ENCODE data around the gene ACY1.

ACY1 gene

DNA sequence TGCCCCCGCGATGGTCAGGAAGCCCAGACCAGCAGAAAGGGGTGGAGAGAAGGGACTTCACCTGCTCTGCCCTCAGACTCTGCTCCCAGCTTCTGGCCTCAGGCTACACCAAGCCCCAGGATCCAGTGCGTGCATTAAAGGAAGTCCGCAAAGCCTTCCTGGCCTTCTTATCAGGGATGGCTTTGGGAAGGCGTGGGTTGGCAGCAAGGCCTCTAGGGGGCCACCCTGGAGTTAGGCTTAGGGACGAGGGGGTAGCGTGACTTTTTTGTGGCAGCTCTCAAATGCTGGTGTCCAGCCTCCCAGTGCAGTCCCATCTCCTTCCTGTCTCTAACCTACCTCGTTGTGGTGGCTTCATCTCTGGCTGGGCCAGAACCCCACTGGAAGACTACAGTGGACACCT is 31.3 kb downstream of the ACY1 start:
- in situ Hi-C loops (cut with HindIII; ENCODE audit: low pct_unique_long_range_greater_than_20kb, low sequenced_read_pairs), result no loop called here
- TF ChIP-seq JUND (IDR thresholded peaks at IDR 0.05; ENCODE audit: low read depth), result no peak
- no peak for DNase-seq (ENCODE audit: low read depth in 1 of 2, low spot score in 1 of 2)

DNA sequence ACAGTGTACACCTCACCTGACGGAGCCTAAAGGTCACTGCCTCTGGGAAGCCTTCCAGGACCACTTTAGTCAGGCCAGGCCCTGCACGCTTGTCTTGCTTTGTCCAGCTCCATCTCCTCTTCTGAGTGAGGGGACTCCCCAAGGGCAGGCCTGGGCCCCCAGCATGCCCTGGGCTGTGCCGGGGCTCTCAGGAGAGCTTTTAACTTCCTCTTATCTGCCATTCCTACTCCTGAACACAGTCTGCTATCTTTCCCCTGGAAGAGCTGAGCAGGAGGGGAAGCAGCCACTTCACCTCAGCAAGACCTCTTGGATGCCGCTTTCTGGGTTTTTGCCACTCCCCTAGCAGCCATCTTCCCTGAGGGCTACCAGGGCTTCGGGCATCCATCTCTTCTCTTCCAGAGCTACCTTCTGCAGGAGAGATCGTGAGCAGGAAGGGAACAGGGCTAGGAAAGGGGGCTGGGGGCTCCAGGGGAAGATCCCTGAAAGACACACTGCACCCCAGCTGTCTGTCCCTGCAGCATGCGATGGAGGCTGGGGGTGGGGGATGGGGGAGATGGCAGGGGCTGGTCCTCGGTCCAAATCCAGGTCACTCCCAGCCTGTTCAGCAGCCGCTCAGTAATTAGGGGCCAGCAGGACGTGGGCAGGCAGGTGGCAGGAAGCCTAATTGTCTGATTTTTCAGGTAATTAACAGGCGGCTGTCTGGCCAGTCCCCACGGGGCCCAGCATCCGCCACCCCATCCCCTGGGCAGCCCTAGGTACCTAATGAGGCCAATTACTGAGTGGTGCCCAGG is 32.3 kb downstream of the ACY1 start:
- in situ Hi-C loops (cut with HindIII; ENCODE audit: low pct_unique_long_range_greater_than_20kb, low sequenced_read_pairs), result no loop called here
- no peak for DNase-seq (ENCODE audit: low read depth in 1 of 2, low spot score in 1 of 2)
- no peak for TF ChIP-seq JUND (IDR thresholded peaks at IDR 0.05; ENCODE audit: low read depth)

DNA sequence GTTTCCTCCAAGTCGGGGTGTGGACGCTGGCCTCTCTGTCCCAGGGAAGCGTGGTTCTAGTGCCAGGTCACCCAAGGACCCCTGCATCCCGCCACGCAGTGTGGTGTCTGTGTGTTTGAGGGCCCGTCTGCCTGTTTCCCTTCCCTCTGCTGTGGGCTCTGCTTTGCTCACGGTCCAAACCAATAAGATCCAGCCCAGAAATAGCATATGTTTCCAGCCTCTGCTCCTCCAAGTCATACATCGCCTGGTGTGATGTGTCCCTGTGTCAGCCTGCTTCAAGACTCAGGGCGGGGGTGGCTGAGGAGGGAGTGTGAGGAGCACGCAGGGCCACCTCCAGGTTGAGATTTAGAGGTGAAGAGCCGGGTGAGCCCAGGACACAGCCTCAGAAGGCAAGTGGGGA is 34.3 kb downstream of the ACY1 start:
- no peak for DNase-seq (ENCODE audit: low read depth in 1 of 2, low spot score in 1 of 2)
- TF ChIP-seq JUND (IDR thresholded peaks at IDR 0.05; ENCODE audit: low read depth), result no peak
- in situ Hi-C loops (cut with HindIII; ENCODE audit: low pct_unique_long_range_greater_than_20kb, low sequenced_read_pairs), result no loop called here

DNA sequence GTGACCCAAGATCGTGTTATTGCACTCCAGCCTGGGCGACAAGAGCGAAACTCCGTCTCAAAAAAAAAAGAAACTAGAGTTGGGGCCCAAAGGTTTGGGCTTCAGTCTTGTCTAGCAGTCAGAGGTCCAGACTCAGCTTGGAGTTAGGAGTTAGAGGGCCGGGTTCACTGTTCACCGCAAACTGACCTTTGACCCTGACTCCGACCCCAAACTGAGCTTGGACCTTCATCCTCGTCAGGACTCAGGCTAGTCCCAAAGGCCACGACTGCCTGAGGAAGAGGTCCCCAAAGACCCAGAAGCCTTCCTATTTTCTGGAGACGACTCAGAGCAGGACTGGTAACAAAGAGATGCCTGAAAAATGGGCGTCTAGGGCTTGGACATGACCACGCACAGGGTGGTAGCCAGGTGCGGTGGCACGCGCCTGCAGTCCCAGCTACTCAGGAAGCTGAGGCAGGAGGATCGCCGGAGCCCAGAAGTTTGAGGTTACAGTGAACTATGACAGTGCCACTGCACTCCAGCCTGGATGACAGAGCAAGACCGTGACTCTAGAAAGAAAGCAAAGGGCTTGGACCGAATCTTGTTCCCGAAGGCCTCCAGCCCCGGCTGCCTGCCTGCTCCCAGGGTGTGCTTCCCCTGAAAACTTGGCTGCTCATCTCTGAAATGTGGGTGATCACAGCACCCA is 35.1 kb downstream of the ACY1 start:
- in situ Hi-C loops (cut with HindIII; ENCODE audit: low pct_unique_long_range_greater_than_20kb, low sequenced_read_pairs), result no loop called here
- TF ChIP-seq JUND (IDR thresholded peaks at IDR 0.05; ENCODE audit: low read depth), result no peak
- no peak for DNase-seq (ENCODE audit: low read depth in 1 of 2, low spot score in 1 of 2)

DNA sequence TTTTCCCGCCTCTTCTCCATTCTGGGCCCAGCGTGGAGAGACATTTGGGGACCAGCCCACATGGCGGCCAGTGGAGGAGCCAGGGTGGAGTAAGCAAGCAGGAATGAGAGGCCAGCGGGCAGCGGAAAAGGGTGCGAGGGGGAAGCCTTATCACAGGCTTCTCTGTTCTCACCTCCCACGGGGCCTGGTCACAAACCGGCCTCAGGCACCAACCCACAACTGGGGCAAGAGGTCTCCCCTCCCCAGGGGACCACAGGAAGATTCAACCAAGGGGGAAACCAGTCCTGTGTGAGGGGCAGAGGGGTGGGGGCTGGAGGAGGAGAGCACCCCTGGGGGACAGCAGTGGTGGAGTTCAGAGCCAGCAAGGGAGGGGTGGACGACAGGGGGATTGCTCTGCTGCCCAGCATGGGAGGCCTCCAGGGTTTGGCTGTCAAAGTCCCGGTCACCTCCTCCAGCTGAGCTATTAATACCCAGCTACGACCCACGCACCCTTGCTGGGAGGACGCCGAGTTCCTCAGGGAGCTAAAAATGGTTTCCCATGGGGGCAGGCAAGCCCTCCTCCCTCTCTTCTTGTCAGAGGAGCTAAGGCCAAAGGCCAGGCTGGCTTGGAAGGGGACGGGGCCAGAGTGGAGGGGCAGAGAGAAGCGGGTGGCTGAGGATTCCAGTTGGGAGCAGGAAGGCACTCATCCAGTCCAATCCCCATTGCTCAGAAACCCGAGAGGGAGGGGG is 36.2 kb downstream of the ACY1 start:
- in situ Hi-C loops (cut with HindIII; ENCODE audit: low pct_unique_long_range_greater_than_20kb, low sequenced_read_pairs), result no loop called here
- TF ChIP-seq JUND (IDR thresholded peaks at IDR 0.05; ENCODE audit: low read depth), result no peak
- no peak for DNase-seq (ENCODE audit: low read depth in 1 of 2, low spot score in 1 of 2)

DNA sequence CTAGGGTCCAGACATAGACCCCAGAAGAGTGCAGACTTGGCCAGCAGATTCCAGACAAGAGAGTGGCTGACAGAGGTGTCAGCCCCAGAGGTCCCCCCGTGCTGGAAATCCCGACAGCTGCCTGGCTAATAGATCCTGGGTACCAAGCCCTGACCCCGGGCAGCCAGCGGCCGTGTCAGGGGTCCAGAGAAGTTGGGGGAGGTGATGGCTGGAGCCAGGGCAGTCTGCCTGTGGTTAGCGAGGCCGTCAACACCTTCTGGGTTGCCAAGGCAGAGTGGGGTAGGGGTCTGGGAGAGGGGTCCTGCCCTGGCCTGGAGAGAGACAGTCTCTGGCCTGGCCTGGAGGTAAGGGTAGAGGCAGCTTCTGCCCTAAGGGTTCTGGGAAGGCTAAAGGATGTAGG is 37.5 kb downstream of the ACY1 start:
- no peak for DNase-seq (ENCODE audit: low read depth in 1 of 2, low spot score in 1 of 2)
- no peak for TF ChIP-seq JUND (IDR thresholded peaks at IDR 0.05; ENCODE audit: low read depth)
- in situ Hi-C loops (cut with HindIII; ENCODE audit: low pct_unique_long_range_greater_than_20kb, low sequenced_read_pairs), result no loop called here

DNA sequence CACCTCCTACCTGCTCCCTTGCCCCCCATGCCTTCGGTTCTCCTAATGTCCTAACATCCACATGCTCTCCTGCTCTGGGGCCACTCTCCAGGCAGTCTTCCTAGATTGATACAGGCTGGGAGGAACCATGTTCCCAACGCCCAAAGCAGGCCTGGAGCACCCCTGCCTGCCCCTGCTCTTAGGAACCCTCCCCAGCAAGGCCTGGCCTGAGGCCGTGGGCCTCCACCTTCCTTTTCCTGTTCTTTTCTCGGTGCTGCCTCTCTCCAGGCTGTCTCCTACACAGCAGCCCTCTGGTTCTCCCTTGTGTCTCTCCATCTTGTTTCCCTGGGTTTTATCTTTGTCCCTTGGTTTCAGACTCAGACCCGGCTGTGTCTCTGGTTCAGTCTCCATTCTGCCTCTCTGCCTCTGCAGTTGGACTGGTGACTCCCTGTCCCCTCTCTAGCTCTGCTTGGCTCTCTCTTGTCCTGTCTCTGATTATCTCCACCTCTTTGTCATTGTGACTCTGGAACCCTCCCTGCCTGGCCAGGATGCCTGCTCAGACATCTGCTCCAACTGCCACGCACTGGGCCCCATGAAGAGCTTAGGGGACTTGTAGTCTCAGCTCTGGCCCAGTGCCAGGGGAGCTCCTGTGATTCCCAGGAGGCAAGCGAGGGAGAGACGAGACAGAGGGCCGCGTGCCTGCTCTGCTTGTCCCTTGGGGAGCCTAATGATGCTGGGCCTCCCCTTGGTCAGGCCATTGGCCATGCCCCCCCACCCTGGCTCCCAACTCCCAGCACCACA is 38.3 kb downstream of the ACY1 start:
- in situ Hi-C loops (cut with HindIII; ENCODE audit: low pct_unique_long_range_greater_than_20kb, low sequenced_read_pairs), result no loop called here
- TF ChIP-seq JUND (IDR thresholded peaks at IDR 0.05; ENCODE audit: low read depth), result no peak
- no peak for DNase-seq (ENCODE audit: low read depth in 1 of 2, low spot score in 1 of 2)

DNA sequence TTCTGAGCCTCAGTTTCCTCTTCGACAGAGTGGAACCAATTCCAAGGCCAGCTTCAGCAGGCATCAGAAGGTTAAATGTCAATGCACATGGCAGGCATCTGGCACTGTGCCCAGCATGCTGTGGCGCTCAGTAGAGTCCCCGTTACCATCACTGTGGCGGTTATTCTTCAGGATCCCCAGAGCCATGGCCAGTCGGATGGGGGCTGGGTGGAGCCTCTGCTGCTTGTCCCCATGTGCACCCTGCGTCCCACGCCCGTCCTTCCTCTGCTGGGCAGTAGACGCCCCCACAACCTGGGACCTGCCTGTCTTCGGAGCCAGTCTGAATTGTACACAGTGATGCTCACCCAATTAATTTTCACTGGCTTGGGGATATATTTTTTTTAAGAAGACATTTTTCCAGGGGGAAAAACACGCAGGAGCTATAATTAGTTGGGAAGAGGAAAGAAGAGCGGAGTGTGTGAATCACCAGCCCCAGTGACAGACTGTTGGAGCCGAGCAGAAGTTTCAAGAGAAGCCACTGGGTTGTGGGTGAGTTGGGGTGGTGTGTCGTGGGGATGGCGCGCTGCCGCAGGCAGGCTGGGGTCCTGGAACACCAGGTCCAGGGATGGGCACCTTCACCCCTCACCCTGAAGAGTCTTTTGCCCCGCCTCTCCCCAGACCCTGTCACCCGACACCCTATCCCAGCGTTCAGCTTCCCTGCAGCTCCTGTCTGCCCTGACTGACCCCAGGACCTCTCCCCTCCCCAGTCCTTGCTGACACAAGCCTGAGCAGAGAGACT is 39.2 kb downstream of the ACY1 start:
- TF ChIP-seq JUND (IDR thresholded peaks at IDR 0.05; ENCODE audit: low read depth), result no peak
- no peak for DNase-seq (ENCODE audit: low read depth in 1 of 2, low spot score in 1 of 2)
- in situ Hi-C loops (cut with HindIII; ENCODE audit: low pct_unique_long_range_greater_than_20kb, low sequenced_read_pairs), result no loop called here

DNA sequence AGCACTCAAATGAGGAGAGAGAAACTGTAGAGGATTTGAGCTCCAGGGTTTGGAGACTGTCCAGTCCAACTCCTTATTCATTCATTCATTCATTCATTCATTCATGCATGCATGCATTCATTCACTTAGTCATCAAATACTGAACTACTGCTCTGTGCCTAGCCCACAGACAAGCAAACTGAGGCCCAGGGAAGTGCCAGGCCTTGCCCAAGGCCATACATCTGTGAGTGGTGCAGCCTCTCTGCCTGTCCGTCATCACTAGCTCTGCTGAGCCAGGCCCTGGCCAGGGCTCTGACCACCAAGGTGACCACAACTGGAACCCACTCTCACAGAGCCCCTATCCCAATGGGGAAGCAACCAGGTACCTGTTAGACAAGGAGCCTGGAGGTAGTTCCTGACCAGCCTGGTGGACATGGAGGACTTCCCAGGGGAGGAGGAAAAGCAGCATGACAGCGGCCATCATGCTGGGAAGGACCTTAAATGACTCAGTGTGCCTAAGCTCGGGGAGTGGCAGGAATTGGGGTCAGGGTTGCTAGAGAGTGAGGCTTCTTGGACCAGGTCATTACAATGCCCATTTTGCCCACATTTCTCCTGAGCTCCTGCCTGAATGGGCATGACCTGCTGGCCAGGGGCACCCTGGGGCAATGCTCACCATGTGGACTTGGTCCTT is 39.9 kb downstream of the ACY1 start:
- DNase-seq (ENCODE audit: low read depth in 1 of 2, low spot score in 1 of 2), result no peak
- in situ Hi-C loops (cut with HindIII; ENCODE audit: low pct_unique_long_range_greater_than_20kb, low sequenced_read_pairs), result no loop called here
- TF ChIP-seq JUND (IDR thresholded peaks at IDR 0.05; ENCODE audit: low read depth), result no peak

DNA sequence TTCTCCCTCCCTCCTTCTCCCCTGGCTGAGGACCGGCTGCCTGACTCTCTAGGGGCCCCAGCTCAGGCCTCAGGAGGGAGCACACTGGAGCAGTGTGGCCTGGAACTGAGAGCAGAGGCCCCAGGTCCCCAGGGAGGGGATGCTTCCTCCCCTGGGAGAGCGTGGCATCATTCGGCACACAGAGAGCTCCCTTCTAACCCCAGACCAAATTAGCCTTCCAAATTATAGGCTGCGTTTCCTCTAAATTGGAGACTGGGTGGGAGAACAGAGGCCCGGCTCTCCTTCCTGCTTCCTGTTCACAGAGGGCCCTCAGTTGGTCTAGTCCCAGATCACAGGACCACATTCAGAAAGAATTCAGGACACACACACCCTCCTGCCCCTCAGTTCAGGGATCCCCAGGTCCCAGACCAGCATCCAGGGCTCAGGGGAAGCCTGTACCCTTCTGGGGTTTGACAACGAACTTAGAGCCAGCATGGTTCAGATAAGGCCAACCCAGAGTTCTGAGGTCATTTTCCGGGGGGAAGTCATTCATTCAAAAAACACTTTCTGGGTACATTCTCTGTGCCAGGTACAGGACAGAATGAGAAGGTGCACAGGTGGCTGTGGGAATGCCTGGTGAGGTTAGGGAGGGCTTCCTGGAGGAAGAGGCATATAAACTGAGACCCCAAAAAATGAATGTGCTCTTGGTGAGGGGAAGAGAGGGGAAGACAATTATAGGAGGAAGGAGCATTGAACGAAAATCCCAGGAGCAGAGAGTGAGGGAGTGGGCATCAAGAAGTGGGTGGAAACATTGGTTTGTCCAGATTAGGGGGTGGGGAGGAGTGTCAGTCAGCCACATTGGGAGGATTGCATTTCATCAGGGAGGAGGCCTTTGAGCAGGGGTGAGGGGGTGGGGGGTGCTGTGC is 40.8 kb downstream of the ACY1 start:
- no peak for DNase-seq (ENCODE audit: low read depth in 1 of 2, low spot score in 1 of 2)
- TF ChIP-seq JUND (IDR thresholded peaks at IDR 0.05; ENCODE audit: low read depth), result no peak
- in situ Hi-C loops (cut with HindIII; ENCODE audit: low pct_unique_long_range_greater_than_20kb, low sequenced_read_pairs), result no loop called here
